Ovary (tissue), 3 donors: ENCODE results near the gene PRRC2A.

Experiments used
- CTCF ChIP-seq, 3 donors: fragments of 450-650 bp in 2 of 3; fragments of 200-600 bp in 1 of 3; IDR thresholded peaks; one replicate each; pipeline versions ENCODE4 v1.5.1 to v1.8.0; 2016 to 2022; ENCODE audit warnings: antibody characterized with exemption in 3 of 3, mild to moderate bottlenecking in 1 of 3
- EP300 ChIP-seq: sonication (generic); formaldehyde crosslinking; IDR thresholded peaks from one replicate; pipeline ENCODE4 v1.6.1; 2017; ENCODE audit warnings: antibody characterized with exemption
- donor health status: DM: no; HTN: no; CAD: no.

GRCh38 chr6:31677955-31678354 is 57.4 kb downstream of the PRRC2A start:
- TF ChIP-seq EP300: no peak
- TF ChIP-seq CTCF (IDR thresholded peaks at IDR 0.05): no peak
